WTC11 (cell line): ENCODE results near the gene PLEKHG5. TPM values are rescaled to one million over a fixed set of nuclear protein-coding genes. Genes with fewer than 3 reads are reported as not detected.
A peak's percentile ranks its signal among the peaks of the same experiment; 100 is the strongest.

Experiments
- ATAC-seq: fragments of 200-7000 bp; cut with Tn5 transposase; 2 replicates; pipeline ENCODE4 v1.10.0; 2021; ENCODE audit warnings: mild to moderate bottlenecking, moderate library complexity
- CTCF ChIA-PET: fragments of 300-600 bp; sonication (Branson Sonifier 250); formaldehyde crosslinking; loops from one replicate; lab custom pipeline; 2021; ENCODE audit warnings: antibody characterized with exemption; lab: Charles Lee
- POLR2A ChIA-PET: fragments of 350-600 bp; sonication (Branson Sonifier 250); formaldehyde crosslinking; loops from one replicate; lab custom pipeline; 2021; ENCODE audit warnings: antibody characterized with exemption; lab: Charles Lee
- DNase-seq: peaks from one replicate; pipeline ENCODE4 v3.0.0; 2021; ENCODE audit warnings: low spot score
- H3K27ac Mint-ChIP-seq: 2 replicates; pipeline ENCODE4 v1.8.0; 2021; ENCODE audit warnings: mixed read lengths
- H3K27me3 Mint-ChIP-seq: 2 replicates; pipeline ENCODE4 v1.8.0; 2021; ENCODE audit warnings: low read depth, mild to moderate bottlenecking, moderate library complexity, mixed read lengths
- H3K36me3 Mint-ChIP-seq: 2 replicates; pipeline ENCODE4 v1.8.0; 2021; ENCODE audit warnings: mixed read lengths
- H3K4me1 Mint-ChIP-seq: 2 replicates; pipeline ENCODE4 v1.8.0; 2022; ENCODE audit warnings: mixed read lengths
- H3K4me3 Mint-ChIP-seq: 2 replicates; pipeline ENCODE4 v1.8.0; 2021; ENCODE audit warnings: mild to moderate bottlenecking, moderate library complexity, mixed read lengths
- H3K9me3 Mint-ChIP-seq: 2 replicates; pipeline ENCODE4 v1.8.0; 2021; ENCODE audit warnings: mixed read lengths
- IRF2 ChIP-seq: sonication (generic); formaldehyde crosslinking; IDR thresholded peaks from 2 replicates; pipeline ENCODE4 v1.8.0; 2022; ENCODE audit warnings: low read depth, missing genetic modification reagents, borderline replicate concordance
- JAZF1 ChIP-seq: fragments of 250-450 bp; sonication (Bioruptor Pico); IDR thresholded peaks from 2 replicates; pipeline ENCODE4 v1.9.0; 2021; ENCODE audit warnings: moderate library complexity, mild to moderate bottlenecking, inconsistent platforms
- JUN ChIP-seq: sonication (generic); formaldehyde crosslinking; IDR thresholded peaks from 2 replicates; pipeline ENCODE4 v1.8.0; 2023; ENCODE audit warnings: mild to moderate bottlenecking, missing genetic modification reagents
- NFE2L1 ChIP-seq: sonication (generic); formaldehyde crosslinking; IDR thresholded peaks from 2 replicates; pipeline ENCODE4 v1.8.1; 2023; ENCODE audit warnings: missing genetic modification reagents
- OVOL2 ChIP-seq: fragments of 250-450 bp; sonication (Bioruptor Pico); IDR thresholded peaks from 2 replicates; pipeline ENCODE4 v1.9.0; 2021; ENCODE audit warnings: mild to moderate bottlenecking, borderline replicate concordance
- RELA ChIP-seq: sonication (generic); formaldehyde crosslinking; IDR thresholded peaks from 2 replicates; pipeline ENCODE4 v1.8.1; 2022; ENCODE audit warnings: missing genetic modification reagents, mild to moderate bottlenecking, borderline replicate concordance
- SP1 ChIP-seq: sonication (generic); formaldehyde crosslinking; conservative IDR thresholded peaks from 2 replicates; pipeline ENCODE4 v1.8.1; 2022; ENCODE audit warnings: missing genetic modification reagents
- ZNF219 ChIP-seq: sonication (generic); formaldehyde crosslinking; IDR thresholded peaks from 2 replicates; pipeline ENCODE4 v1.8.0; 2023; ENCODE audit warnings: missing genetic modification reagents, mild to moderate bottlenecking, borderline replicate concordance
- ZNF232 ChIP-seq: sonication (generic); formaldehyde crosslinking; IDR thresholded peaks from 2 replicates; pipeline ENCODE4 v1.8.0; 2022; ENCODE audit warnings: mild to moderate bottlenecking, missing genetic modification reagents
- ZNF317 ChIP-seq: sonication (generic); formaldehyde crosslinking; IDR thresholded peaks from 2 replicates; pipeline ENCODE4 v1.8.1; 2023; ENCODE audit warnings: low read depth, mild to moderate bottlenecking, moderate library complexity, missing genetic modification reagents, borderline replicate concordance
- total RNA-seq: library from RNA; stranded (reverse); gene quantifications from 3 replicates; pipeline ENCODE4 v1.2.3, GENCODE V29; 2021
- TF ChIP-seq, protein P1 (sequence below): sonication (generic); formaldehyde crosslinking; IDR thresholded peaks from 2 replicates; pipeline ENCODE4 v1.8.1; 2023; ENCODE audit warnings: mild to moderate bottlenecking, missing genetic modification reagents, borderline replicate concordance
- TF ChIP-seq, protein P2 (sequence below): sonication (generic); formaldehyde crosslinking; IDR thresholded peaks from 2 replicates; pipeline ENCODE4 v1.8.1; 2022; ENCODE audit warnings: low read depth, mild to moderate bottlenecking, moderate library complexity, missing genetic modification reagents, borderline replicate concordance
- TF ChIP-seq, protein P3 (sequence below): fragments of 250-450 bp; sonication (Bioruptor Pico); IDR thresholded peaks from 2 replicates; pipeline ENCODE4 v1.9.0; 2021; ENCODE audit warnings: mild to moderate bottlenecking
- TF ChIP-seq, protein P4 (sequence below): sonication (generic); formaldehyde crosslinking; IDR thresholded peaks from 2 replicates; pipeline ENCODE4 v1.8.1; 2023; ENCODE audit warnings: mild to moderate bottlenecking, missing genetic modification reagents
- TF ChIP-seq, protein P5 (sequence below): sonication (generic); formaldehyde crosslinking; IDR thresholded peaks from 2 replicates; pipeline ENCODE4 v1.8.0; 2023; ENCODE audit warnings: missing genetic modification reagents
- TF ChIP-seq, protein P6 (sequence below): sonication (generic); formaldehyde crosslinking; IDR thresholded peaks from 2 replicates; pipeline ENCODE4 v1.8.1; 2023; ENCODE audit warnings: mild to moderate bottlenecking, missing genetic modification reagents, moderate library complexity
- TF ChIP-seq, protein P7 (sequence below): sonication (generic); formaldehyde crosslinking; IDR thresholded peaks from 2 replicates; pipeline ENCODE4 v1.8.1; 2023; ENCODE audit warnings: mild to moderate bottlenecking, missing genetic modification reagents
- TF ChIP-seq, protein P8 (sequence below): sonication (generic); formaldehyde crosslinking; IDR thresholded peaks from 2 replicates; pipeline ENCODE4 v1.8.0; 2022; ENCODE audit warnings: mild to moderate bottlenecking, missing genetic modification reagents
- TF ChIP-seq, protein P9 (sequence below): sonication (generic); formaldehyde crosslinking; IDR thresholded peaks from 2 replicates; pipeline ENCODE4 v1.8.1; 2022; ENCODE audit warnings: low read depth, missing genetic modification reagents, borderline replicate concordance

PLEKHG5 gene
- total RNA-seq, 1 experiment from 2014 or later = 27.5 TPM

DNA sequence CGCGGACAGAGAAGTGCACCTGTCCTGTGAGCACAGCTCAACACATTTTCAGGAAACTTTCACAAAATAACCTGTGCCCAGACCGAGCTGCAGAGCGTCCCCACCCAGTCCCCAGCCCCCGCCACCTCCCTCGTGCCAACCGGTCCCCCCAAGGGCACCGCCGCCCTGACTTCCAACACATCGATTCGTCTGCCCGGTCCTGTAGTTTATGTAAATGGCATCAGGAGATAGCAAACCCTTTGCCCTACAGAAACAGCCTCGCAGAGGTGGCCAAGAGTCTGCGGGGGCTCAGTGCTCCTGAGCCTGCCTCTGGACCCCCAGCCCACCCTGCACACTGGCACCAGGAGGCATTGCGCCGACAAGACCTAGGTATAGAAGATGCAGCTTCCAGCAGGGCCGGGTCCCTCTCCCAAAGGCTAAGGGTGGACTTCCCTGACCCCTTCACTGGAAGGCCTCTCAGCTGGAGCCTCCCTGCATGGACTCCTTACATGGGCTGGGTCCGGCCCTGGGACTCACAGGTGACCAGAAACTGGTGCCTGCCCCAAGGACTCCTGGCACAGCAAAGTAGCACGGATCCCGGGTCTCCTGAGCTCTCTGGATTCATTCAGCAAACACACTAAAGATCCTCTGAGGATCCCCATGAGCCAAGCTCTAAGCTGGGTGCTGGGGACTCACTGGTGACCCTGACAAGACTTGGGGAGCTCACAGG, 6.6 kb upstream of the PLEKHG5 start (continued):
- TF ChIP-seq, protein P1, sequence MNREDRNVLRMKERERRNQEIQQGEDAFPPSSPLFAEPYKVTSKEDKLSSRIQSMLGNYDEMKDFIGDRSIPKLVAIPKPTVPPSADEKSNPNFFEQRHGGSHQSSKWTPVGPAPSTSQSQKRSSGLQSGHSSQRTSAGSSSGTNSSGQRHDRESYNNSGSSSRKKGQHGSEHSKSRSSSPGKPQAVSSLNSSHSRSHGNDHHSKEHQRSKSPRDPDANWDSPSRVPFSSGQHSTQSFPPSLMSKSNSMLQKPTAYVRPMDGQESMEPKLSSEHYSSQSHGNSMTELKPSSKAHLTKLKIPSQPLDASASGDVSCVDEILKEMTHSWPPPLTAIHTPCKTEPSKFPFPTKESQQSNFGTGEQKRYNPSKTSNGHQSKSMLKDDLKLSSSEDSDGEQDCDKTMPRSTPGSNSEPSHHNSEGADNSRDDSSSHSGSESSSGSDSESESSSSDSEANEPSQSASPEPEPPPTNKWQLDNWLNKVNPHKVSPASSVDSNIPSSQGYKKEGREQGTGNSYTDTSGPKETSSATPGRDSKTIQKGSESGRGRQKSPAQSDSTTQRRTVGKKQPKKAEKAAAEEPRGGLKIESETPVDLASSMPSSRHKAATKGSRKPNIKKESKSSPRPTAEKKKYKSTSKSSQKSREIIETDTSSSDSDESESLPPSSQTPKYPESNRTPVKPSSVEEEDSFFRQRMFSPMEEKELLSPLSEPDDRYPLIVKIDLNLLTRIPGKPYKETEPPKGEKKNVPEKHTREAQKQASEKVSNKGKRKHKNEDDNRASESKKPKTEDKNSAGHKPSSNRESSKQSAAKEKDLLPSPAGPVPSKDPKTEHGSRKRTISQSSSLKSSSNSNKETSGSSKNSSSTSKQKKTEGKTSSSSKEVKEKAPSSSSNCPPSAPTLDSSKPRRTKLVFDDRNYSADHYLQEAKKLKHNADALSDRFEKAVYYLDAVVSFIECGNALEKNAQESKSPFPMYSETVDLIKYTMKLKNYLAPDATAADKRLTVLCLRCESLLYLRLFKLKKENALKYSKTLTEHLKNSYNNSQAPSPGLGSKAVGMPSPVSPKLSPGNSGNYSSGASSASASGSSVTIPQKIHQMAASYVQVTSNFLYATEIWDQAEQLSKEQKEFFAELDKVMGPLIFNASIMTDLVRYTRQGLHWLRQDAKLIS (CRISPR knock-in tag) = no peak
- TF ChIP-seq, protein P2, sequence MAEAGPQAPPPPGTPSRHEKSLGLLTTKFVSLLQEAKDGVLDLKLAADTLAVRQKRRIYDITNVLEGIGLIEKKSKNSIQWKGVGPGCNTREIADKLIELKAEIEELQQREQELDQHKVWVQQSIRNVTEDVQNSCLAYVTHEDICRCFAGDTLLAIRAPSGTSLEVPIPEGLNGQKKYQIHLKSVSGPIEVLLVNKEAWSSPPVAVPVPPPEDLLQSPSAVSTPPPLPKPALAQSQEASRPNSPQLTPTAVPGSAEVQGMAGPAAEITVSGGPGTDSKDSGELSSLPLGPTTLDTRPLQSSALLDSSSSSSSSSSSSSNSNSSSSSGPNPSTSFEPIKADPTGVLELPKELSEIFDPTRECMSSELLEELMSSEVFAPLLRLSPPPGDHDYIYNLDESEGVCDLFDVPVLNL (CRISPR knock-in tag) = no peak
- TF ChIP-seq, protein P3, sequence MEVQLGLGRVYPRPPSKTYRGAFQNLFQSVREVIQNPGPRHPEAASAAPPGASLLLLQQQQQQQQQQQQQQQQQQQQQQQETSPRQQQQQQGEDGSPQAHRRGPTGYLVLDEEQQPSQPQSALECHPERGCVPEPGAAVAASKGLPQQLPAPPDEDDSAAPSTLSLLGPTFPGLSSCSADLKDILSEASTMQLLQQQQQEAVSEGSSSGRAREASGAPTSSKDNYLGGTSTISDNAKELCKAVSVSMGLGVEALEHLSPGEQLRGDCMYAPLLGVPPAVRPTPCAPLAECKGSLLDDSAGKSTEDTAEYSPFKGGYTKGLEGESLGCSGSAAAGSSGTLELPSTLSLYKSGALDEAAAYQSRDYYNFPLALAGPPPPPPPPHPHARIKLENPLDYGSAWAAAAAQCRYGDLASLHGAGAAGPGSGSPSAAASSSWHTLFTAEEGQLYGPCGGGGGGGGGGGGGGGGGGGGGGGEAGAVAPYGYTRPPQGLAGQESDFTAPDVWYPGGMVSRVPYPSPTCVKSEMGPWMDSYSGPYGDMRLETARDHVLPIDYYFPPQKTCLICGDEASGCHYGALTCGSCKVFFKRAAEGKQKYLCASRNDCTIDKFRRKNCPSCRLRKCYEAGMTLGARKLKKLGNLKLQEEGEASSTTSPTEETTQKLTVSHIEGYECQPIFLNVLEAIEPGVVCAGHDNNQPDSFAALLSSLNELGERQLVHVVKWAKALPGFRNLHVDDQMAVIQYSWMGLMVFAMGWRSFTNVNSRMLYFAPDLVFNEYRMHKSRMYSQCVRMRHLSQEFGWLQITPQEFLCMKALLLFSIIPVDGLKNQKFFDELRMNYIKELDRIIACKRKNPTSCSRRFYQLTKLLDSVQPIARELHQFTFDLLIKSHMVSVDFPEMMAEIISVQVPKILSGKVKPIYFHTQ (CRISPR knock-in tag) = no peak
- TF ChIP-seq OVOL2 (CRISPR knock-in tag) (no peak), ZNF232 (CRISPR knock-in tag) (no peak), RELA (CRISPR knock-in tag) (no peak)
- TF ChIP-seq, protein P4, sequence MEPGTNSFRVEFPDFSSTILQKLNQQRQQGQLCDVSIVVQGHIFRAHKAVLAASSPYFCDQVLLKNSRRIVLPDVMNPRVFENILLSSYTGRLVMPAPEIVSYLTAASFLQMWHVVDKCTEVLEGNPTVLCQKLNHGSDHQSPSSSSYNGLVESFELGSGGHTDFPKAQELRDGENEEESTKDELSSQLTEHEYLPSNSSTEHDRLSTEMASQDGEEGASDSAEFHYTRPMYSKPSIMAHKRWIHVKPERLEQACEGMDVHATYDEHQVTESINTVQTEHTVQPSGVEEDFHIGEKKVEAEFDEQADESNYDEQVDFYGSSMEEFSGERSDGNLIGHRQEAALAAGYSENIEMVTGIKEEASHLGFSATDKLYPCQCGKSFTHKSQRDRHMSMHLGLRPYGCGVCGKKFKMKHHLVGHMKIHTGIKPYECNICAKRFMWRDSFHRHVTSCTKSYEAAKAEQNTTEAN (CRISPR knock-in tag) = no peak
- TF ChIP-seq, protein P5, sequence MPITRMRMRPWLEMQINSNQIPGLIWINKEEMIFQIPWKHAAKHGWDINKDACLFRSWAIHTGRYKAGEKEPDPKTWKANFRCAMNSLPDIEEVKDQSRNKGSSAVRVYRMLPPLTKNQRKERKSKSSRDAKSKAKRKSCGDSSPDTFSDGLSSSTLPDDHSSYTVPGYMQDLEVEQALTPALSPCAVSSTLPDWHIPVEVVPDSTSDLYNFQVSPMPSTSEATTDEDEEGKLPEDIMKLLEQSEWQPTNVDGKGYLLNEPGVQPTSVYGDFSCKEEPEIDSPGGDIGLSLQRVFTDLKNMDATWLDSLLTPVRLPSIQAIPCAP = no peak

DNA sequence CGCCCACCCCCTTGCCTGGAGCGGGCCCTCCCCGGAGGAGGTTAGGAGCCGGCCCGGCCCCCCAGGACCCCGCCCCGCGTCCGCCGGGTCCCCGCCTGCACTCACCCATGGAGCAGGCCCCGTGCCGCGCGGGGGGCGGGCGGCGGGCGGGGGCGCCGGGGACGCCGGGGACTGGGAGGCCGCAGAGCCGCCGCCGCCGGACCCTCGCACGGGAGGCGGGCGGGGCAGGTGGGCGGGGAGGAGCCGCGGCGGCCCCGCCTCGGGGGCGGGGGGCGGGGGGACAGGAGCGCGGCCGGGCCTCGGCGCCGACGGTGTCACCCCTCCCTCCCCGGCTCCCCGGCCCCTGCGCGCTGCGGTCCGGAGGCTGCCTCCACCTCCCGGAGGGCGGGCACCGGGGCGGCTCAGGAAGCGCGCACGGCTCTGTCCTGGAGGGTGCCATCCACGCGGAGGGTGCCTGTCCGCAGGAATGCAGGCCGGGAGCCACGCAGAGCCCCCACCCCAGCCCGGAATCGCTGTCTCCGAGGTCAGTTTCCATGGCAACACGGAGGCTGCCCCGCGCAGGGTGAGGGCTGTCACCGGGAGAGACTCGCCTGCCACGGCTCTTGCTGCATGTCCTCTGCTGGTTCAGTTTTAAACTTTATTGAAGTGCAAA, 5.9 kb upstream of the PLEKHG5 start:
- no peak overlapping the region for H3K27ac Mint-ChIP-seq
- H3K4me1 Mint-ChIP-seq = peaks cover 23% of the 10 kb centered on the region
- CTCF ChIA-PET = interaction anchor here (1.9 to 3.9 kb wide), 4 partner anchors 9 to 59 kb away, joined by 4 to 21 read pairs (median 14); no protein-coding TSS in a partner anchor
- DNase-seq = peak; percentile 68
- H3K9me3 Mint-ChIP-seq = no peaks in the 10 kb centered on the region
- peak overlapping the region; percentile 73 for H3K4me3 Mint-ChIP-seq
- peaks cover 30% of the 10 kb centered on the region for H3K27me3 Mint-ChIP-seq
- H3K36me3 Mint-ChIP-seq = no peaks in the 10 kb centered on the region
- POLR2A ChIA-PET = no interaction called here
- ATAC-seq = peak; percentile 59
- TF ChIP-seq, protein P6, sequence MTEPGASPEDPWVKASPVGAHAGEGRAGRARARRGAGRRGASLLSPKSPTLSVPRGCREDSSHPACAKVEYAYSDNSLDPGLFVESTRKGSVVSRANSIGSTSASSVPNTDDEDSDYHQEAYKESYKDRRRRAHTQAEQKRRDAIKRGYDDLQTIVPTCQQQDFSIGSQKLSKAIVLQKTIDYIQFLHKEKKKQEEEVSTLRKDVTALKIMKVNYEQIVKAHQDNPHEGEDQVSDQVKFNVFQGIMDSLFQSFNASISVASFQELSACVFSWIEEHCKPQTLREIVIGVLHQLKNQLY (CRISPR knock-in tag) = no peak
- no peak for TF ChIP-seq NFE2L1
- no peak for TF ChIP-seq JAZF1
- TF ChIP-seq ZNF219 (CRISPR knock-in tag) = no peak
- TF ChIP-seq ZNF317 (CRISPR knock-in tag) = no peak
- TF ChIP-seq SP1 (CRISPR knock-in tag) = no peak
- no peak for TF ChIP-seq IRF2 (CRISPR knock-in tag)
- TF ChIP-seq, protein P7, sequence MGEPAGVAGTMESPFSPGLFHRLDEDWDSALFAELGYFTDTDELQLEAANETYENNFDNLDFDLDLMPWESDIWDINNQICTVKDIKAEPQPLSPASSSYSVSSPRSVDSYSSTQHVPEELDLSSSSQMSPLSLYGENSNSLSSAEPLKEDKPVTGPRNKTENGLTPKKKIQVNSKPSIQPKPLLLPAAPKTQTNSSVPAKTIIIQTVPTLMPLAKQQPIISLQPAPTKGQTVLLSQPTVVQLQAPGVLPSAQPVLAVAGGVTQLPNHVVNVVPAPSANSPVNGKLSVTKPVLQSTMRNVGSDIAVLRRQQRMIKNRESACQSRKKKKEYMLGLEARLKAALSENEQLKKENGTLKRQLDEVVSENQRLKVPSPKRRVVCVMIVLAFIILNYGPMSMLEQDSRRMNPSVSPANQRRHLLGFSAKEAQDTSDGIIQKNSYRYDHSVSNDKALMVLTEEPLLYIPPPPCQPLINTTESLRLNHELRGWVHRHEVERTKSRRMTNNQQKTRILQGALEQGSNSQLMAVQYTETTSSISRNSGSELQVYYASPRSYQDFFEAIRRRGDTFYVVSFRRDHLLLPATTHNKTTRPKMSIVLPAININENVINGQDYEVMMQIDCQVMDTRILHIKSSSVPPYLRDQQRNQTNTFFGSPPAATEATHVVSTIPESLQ (CRISPR knock-in tag) = no peak
- TF ChIP-seq JUN = no peak
- TF ChIP-seq, protein P8, sequence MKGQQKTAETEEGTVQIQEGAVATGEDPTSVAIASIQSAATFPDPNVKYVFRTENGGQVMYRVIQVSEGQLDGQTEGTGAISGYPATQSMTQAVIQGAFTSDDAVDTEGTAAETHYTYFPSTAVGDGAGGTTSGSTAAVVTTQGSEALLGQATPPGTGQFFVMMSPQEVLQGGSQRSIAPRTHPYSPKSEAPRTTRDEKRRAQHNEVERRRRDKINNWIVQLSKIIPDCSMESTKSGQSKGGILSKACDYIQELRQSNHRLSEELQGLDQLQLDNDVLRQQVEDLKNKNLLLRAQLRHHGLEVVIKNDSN (CRISPR knock-in tag) = no peak
- TF ChIP-seq, protein P9, sequence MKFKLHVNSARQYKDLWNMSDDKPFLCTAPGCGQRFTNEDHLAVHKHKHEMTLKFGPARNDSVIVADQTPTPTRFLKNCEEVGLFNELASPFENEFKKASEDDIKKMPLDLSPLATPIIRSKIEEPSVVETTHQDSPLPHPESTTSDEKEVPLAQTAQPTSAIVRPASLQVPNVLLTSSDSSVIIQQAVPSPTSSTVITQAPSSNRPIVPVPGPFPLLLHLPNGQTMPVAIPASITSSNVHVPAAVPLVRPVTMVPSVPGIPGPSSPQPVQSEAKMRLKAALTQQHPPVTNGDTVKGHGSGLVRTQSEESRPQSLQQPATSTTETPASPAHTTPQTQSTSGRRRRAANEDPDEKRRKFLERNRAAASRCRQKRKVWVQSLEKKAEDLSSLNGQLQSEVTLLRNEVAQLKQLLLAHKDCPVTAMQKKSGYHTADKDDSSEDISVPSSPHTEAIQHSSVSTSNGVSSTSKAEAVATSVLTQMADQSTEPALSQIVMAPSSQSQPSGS (CRISPR knock-in tag) = no peak
